ENCODE results near the gene FSTL4.

The FSTL4 gene

DNA sequence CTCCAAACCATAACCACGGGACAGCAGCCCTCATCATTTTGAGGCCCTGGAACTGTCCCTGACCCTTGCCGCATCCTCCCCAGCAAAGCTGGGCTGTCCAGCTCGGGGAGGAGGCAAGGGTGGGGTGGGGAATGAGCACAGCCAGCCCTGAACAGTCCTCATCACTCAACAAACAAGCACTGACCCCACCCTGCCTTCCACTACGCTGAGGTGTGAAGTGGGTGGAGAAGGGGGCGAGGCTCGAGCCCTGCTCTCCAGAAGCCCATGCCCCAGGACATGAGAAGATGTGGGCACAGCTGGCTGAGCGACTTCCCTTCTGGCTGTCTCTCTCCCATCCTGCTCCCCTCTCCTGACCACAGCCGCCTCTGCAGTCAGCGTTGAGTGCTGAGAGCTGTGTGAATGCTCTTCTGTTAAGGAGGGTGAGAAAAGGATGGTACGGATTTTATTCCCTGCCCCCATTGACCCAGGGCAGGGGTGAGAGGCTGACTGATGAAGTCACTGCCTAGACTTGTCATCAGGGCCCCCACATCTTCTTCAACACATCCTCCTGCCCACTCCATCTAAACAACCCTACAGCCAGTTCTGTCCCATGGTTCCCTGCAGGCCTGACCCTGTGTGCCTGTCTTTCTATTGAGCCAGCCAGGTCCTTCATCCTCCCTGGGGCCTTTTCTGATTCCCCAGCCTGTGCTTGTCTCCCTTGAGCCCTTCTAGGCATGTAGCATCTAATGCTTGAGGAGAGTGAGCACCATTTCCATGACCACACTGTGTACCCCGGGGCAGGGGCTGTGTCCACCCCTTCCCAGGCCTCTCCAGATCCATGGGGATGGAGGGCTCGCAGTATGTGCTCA, 276.0 kb downstream of the FSTL4 start:
- DNase-seq, result no peak

DNA sequence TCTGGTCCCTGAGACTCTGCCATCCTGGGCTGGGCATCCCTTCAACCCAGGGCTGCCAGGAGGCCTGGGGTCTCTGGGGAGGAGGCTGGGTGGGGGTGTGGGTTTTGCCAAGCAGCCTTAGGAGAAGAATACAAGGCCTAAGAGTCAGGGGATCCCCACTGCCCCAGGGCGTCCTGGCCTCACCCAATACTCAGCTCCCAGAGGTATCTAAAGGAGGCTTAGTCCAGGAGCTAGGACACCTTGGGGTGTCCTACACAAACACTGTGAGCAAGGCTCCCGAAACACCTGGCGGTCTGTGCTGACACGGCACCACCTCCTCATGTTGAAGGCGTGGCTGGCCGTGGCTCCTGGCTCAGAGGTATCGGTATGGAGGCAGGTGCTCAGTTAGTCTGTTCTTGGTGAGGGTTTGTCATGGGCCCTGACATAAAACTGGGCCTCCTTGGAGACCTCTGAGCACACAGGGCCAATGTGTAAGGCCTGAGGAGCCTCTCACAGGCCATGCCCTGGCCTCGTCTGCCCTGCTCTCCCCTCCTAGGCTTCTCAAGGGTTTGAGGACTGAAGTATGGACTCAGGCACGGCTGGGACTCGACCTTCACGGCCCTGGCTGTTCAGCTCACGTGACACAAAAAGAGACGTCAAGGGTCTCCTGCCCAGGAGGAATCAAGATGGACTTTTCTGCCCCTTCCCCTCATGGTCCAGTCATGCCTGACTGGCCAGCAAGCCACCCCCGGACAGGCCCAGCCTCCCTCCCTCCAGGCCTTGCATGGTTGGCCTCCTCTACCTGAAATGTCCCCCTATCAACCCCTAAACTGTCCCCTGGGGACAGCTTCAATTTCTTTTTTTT, 277.3 kb downstream of the FSTL4 start:
- DNase-seq, result no peak

DNA sequence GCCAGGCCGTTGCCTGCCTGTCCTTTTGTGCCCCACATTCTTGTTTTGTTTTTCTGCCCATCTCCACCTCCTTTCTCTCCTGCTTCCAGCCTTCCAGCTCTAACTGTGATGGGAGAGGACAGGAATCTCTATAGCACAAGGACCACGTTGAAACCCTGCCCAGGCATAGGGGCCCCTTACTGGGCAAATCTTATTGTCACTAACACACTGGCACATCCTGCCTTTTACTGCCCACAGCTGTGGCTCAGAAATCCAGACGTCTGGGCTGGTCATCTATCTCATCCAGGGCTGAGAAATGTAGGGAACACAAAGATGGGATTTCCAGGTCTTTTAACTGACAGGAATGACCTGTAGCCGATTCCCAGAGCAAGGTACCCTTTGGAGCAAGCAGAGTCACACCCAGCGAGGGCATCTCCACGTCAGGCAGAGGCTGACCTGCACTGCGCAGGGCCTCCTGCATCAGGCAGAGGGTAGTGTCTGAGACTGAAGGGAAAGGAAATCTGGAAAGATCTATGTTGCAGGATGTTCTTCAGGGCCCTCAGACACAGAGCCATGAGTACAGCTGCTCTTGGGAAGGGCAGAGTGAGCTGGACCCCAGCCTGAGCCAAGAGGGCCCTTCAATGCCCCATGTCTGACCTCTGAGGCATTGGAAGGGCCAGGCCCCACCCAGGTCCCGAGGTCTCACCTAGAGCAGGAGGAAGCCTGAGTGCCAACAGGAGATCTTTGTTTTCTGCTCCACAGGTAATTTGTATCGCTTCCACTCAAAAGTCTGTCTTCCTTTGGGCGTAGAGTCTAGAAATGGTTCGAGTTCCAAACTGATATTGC, 278.8 kb downstream of the FSTL4 start:
- no peak for DNase-seq

DNA sequence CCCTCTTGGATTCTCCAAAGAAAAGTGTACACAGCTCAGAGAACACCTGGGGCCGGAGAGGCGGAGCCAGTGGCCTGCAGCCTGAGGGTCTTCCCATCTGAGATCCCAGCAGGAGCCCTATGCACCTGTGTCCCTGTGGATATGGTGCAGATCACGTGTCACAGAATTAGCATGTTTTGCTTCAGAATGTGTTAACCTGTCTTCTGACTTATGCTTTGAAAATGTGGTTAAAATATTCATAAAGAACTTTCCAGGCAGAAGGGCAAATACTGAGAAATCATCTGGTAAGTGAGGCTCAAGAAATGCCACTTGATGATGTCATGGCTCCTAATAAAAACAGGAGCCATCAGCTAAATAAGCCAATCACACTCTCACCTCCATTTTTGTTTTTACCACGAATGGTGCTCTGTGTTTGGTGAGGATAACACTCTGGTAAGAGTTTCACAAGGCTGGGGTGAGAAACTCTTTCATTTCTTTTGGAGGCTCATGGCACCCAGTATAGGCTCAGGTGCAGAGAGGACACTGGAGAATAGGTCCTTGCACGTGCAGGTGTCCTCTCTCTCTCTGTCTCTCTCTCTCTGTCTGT, 279.8 kb downstream of the FSTL4 start:
- DNase-seq, result peak; percentile 3

DNA sequence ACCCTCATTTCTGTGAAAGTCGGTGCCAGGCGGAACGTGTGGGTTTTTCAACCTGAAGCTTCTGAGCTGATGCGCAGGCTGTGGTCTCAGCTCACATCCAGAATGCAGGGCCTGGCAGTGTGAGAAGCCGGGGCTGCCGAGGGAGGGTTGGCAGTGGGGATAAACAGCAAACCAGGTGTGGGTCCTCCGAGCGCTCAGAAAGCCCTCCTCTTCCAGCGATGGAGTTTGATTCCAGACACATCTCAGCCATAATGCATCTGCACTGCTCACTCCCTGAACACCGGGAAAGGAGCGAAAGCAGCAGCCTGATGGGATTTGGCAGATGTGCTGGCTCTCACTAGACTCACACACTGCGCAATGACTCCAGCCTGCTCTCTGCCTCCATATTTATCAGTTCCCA, 280.4 kb downstream of the FSTL4 start:
- DNase-seq, result no peak

DNA sequence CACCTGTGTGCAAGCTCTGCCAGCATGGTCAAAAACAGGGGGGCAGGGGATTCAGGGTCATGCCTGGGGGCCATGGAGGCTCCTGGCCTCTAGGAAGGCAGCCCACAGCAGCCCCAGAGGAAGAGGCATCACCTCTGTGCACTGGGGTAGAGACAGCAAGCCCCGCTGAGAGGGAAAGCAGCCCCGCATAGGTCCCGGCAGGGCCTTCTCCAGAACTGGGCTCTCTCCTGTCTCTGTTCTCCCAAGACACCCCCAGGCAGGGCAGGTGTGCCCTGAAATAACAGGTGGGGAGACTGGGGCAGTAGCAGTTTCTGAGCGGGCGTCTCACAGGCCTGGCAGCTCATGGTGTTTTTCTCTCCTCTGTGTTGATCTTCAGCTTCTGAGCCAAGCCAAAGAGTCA, 281.4 kb downstream of the FSTL4 start:
- DNase-seq, result no peak

DNA sequence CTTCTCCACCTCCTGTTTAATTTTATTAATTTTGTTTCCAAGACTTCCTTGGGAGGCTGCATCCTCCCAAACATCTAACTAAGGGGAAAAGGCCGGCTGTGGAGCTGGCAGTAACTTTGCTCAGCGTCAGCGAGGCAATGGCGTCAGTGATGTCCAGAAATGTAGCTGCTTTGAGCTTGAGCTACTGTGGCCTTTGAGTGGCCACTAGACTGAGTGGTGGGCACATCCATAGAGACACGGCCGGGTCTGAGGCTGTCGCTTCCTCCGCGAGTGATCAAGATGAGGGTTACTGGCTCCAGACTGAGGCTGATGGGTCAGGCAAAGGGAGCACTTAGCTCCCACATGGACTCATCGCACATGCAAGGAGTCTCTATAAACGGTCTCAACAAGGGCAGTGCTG, 283.5 kb downstream of the FSTL4 start:
- no peak for DNase-seq

DNA sequence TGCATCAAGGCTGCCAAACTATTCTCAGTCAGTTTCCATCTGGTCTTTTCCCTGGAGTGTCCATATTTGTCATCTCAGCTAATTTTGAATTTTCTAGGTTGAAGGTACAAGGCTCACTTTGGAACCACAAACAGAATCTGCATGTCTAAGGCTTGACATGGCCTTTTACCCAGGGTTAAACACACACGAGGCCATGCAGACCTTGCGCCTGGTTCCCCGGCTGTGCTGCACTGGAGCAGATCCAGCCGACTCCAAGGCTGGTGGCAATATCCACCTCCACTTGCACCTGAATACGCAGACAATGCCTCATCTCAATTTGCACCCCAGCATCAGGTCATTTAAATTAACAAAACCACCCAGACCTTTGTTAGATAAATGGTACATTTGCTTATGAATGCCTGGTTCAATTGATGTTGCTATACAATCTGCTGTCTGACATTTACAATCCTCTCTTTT, 284.4 kb downstream of the FSTL4 start:
- no peak for DNase-seq

DNA sequence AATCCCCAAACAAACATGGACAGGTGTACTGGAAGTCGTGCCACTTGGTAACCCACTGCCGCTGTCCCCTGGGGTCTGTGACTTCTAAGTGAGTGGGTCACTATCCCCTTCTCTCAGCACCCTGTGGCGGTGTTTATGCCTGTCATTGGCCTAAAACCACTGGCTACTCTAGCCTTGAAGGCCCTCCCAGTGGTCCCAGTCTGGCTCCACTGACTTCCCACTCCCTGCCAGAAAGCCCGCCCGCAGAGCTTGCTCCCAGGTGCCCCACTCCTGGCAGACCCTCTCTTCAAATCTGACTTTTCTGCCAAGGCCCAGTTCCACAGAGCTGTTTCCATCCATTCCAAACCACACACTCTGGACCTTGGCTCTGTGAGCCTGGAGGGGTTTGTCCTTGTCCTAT, 286.0 kb downstream of the FSTL4 start:
- DNase-seq, result no peak

DNA sequence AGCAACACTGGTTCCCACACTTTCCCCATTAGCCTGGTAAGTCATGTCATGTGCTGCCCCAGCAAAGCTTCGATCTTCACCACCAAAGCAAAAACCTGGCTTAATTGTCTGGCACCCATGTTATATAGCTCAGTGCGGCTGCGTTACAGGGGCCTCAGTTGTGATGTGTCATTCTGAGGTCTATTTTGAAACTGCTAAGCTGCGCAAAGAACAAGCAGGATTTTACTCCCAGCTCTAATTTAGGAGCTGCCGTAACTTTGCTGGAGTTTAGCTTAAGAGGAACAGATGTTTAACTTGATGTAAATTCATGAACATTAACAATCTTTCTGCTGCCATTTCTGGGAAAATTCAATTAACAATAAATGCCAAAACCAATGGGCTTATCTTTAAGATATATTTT, 286.5 kb downstream of the FSTL4 start:
- DNase-seq, result no peak

DNA sequence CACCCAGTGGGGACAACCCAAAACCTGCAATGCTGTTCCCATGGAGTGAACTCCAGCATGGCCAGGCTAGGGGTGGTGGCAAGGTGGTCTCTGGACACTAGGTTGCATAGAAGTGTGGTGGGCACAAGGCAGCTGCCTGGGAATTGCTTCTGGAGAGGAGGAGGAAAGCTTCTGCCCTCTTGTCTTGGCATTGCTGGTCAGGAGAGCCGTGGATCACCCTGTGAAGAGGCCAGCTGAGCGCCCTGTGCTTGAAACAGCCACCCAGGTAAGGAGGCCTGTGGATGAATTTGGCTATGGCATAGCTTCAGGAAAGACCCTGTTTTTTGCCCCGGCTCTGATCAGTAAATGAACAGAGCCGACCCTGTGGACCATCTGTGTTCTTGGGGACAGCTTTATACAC, 287.4 kb downstream of the FSTL4 start:
- no peak for DNase-seq

DNA sequence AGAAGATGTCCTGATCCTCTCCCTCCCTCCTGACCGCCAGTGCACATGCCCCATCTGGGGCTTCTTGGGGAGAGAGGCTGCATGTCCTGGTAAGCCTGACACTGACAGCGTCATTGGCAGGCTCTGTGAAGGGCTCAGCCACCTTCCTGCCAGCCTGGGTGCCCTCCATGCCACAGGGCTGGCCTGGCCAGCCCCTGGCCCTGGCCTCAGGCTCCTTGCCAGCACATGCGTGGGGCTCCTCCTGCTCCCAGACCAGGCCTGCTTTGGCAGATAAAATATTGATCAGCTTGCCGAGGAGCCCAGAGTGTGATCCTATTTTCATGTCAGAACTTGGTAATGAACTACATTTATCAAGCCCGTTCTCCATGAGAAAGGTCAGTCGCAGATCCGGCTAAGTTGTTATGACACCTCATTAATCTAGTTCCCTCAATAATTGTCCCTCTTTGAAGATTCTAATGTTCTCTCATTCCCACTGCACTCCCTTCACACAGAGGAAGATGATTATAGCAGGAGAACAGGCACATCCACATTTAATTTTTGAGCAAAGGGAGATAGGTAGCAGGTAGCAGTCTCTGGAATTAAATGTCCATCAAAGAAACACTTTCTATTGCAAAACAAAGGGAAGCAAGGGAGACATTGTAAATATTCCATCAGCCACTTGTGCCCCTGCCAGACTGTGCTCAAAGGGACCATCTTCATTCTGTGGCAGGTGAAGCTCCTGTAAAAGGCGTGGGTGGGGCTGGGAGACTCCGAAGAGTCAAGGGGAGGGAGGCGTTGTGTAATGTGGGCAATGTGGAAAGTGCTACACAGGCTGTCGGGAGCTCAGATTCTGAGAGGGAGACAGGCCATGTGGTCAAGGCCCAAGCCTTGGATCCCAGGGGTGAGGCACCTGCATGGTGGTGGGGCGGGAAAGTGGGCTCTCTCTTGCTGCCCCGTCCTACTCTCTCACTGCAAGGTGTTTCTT, 288.6 kb downstream of the FSTL4 start:
- DNase-seq, result peak; percentile 33

DNA sequence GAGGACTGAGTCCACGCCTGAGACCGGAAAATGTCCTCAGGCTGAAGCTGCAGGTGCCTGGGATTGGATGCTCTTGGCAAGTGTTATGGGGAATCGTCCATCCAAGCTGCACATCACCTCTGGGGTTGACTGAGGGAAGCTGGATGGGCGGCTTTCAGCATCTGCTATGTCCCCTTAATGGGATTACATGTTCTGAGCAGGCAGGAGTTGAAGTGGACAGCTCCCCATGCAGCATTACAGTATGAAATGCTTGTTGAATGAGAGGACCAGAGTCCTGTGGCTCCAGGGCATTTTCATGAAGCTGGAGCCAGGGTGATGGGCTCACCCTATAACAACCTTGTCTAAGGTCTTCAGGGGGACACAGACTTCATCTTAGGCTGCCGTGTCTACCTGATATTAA, 289.6 kb downstream of the FSTL4 start:
- no peak for DNase-seq

DNA sequence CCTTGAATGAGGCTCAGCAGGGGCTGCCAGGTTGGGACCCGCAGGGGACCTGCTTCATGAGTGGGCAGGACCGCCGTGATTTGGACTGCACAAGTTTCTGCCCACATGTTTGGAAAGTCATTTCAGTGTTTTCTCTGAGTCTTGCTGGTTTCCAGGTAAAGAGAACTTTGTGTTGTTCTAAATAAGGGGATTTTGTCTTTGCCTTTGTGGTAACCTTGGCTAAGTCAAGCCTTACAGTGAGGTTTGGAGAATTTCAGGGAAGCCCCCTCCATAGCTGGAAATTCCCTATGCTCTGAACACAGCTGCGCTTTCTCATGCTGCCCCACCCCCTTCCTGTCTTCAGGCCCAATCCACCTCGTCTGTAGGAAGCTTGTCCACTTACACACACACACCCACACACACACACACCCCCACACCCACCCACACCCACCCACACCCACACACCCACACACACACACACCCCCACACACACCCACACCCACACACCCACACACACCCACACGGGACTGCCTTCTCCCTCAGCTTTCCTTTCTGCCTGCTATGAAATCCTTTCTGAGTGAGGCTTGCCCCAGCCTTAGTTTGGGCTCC, 290.4 kb downstream of the FSTL4 start:
- no peak for DNase-seq

DNA sequence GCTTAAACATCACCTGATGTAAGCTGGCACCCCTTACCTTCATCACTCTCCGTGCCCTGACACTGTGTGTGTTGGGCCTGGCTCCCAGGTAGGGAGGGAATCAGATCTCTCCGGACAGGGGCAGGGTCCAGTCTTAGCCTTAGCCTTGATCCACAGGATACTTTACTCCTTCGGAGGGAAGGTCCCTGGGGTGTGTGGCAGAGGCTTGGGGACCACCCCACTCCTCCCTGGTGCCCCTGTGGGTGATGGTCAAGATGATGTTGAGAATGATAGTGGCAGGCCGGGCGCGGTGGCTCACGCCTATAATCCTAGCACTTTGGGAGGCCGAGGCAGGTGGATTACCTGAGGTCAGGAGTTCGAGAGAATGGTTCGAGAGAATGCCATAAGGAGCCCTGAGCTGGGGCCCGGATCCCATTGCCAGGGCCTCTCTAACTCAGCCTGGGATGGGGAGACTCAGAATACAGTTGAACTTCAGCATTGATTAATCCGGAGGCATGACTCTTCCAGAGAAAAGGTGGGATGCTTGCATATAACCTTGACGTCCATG, 291.0 kb downstream of the FSTL4 start:
- DNase-seq, result no peak

DNA sequence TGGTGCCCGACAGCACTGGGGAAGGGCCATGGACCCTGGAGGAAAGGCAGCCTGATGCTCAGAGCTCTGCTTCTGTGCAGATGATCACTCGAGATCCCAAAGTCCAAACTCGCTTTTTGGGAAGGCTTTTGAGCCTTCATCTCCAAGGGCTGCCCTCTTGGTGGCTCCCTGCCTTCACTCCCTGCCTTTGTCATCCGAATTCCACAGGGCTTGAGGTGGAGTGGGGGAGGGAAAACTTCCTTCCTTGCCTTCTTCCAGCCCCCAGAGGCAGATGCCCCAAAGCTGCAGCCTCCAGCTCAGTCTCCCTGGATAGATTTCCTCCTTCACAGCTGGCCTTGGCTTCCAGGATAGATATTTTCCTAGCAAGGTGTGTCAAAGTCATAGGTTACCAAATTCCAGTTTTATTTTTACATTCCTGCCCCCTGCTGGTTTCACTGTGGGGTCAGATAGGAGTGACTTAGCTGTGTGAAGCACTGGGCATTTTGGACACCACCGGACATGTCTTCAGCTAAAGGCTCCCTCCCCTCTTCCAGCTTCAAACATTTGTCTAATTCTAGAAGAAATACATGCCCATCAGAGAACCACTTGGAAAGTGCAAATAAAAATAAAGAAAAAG, 292.3 kb downstream of the FSTL4 start:
- no peak for DNase-seq

DNA sequence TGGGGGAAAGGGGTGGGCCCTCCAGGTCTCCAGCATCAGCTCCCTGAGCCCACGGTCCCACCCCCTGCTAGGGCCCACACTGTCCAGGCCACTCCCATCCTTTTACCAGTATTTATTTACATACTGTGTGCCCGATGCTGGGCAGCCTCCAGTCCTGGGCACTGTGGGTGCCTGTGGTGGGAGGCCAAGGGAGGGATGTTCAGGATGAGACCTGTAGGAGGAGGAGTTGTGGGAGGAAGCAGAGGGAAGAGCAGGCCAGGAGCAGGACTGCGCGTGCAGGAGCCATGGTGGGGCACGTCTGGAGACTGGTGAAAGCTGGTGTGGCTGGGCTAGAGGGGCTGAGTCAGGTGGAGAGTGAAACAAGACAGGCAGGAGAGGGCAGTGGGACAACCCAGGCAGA, 293.1 kb downstream of the FSTL4 start:
- no peak for DNase-seq

DNA sequence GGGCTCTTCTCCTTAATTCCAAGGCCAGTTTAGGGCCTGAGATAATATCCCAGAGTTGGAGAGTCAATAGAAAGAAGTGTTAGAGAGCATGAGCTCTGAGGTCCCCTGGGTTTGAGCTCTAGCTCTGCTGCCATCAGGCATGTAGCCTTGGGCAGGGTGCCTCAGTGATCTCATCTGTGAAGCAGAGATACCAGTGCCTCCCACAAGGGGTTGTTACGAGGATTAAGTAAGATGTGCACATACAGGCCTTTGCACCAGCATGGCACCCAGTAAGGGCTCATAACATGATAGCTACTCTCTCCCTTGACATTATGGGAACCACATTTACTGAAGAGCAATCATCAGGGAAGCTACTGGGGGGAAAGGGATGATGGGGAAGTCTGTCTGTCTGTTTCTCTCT, 294.8 kb downstream of the FSTL4 start:
- DNase-seq, result no peak

DNA sequence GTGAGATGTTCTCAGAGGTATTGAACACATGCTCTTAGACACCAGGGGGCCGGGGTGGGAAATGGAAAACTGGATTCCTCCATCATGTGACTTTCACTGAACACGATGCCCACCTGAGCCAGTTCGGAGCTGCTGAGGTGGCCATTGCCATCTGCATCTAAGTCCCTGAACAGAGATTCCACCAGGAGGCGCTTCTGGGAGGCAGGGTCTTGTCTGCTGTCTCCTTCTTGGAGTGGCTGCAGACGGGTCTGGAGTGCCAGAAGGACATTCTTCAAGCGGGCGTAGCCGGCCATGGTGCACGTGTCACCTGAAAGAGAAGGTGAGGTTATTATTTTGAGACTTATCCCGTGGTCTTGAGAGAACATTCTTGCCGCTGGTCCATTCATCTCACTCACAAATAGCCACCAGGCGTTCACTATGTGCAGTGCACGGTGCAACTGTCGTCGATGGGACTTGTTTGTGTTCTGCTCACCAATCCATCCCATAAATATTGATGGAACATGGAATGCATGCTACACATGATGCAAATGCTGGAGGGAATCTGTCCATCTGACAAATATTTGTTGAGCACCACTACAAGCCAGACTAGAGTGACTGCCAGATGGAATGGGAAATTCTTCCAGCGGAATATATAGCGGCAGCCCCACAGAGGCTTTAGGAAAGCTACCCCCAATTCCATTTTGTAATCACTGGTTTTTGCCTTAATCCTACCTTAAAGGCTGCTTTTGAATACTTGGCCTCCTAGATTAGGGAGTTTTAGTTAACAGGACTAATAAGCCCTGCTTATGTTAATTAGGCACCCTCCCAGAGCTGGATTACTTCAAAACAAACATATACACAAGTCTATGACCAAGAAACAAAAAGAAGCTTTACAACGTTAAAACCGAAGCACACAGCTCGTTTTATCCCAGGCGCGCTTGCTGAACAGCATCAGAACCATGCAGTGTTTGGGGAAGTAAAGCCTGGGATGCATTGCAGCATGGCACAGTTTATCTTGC, 295.7 kb downstream of the FSTL4 start:
- no peak for DNase-seq

All from NCI-H345 (cell line).